ENCODE measurements around the gene SCARB1. TPM values are rescaled to one million over a fixed set of nuclear protein-coding genes. Genes with fewer than 3 reads are reported as not detected.

The SCARB1 gene
- total and polyA plus RNA-seq, 4 experiments from 2014 or later: 1.5 to 2.6 (median 1.9) TPM

DNA sequence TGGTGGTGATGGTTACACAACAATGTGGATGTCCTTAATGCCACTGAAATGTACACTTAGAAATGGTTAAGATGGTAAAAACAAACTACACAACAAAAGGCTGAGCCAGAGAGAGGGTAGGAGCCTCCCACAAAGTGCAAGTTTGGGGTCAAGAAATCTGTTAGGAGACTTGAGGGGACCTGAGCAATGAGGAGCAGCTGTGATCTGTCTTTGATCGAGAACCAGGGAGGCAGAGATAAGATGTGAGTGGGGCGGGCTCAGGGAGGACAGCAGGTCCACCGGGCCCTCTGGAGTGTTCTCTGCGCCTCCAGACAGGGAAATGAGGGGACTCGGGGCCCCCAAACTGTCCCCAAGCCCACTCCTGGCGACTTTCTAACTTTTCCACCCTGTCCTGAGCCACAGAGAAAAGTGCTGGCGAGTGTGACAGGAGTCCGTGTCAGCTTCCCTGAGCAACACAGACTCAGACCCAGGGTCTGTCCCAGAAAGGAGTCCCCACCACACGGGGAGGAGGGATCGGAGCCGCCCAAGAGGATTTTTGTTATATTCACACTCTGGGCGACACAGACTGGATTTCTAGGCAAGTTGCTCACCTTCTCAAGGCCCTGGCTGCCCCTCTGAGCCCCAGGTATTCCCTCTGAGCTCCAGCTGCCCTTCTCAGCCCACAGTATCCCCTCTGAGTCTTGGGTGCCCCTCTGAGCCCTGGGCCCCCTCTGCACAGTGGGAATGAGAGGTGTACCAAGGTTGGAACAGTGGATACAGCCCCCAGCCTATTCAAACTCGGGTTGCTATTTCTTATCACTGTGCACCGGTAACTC is 11.5 kb upstream of the SCARB1 start:
- CTCF ChIA-PET (ENCODE audit: partially characterized antibody): no interaction called here
- H3K27ac Mint-ChIP-seq: no peak overlapping the region

DNA sequence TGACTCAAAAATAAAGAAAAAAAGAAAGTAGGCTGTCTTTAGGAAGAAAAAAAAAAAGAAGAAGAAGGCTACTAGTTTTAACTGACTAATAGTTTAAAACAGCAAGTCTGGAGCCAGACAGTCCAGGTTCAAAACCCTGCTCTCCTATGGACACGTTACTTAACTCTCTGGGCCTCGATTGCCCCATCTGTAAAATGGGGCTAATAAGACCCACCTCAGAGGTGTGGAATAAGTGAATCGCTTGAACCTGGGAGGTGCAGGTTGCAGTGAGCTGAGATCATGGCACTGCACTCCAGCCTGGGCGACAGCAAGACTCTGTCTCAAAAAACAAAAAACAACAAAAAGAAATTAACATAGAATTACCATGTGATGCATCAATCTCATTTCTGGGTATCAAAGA is 10.5 kb upstream of the SCARB1 start:
- no peak for DNase-seq
- no peaks in the 10 kb centered on the region for H3K36me3 Mint-ChIP-seq
- no peaks in the 10 kb centered on the region for H3K9me3 Mint-ChIP-seq
- peaks cover 0 to 7% of the 10 kb centered on the region in 2 donors for H3K27me3 Mint-ChIP-seq
- no peaks in the 10 kb centered on the region for H3K4me1 ChIP-seq (ENCODE audit: insufficient read depth, low read length)
- H3K9me3 ChIP-seq (ENCODE audit: control insufficient read depth in 1 of 2, low read length in 2 of 2): no peaks in the 10 kb centered on the region
- no peak overlapping the region for H3K4me3 ChIP-seq (ENCODE audit: low read length in 2 of 2)
- no peak overlapping the region for H3K4me3 Mint-ChIP-seq
- ChIA-PET CTCF (ENCODE audit: partially characterized antibody) (no interaction called here), POLR2A (ENCODE audit: partially characterized antibody) (no interaction called here)
- peaks cover 0 to 4% (median 0%) of the 10 kb centered on the region in 4 donors for H3K4me1 Mint-ChIP-seq
- intact Hi-C loops (cut with micrococcal nuclease): no loop called here
- H3K27ac Mint-ChIP-seq: no peak overlapping the region
- no peaks in the 10 kb centered on the region for H3K27me3 ChIP-seq (ENCODE audit: insufficient read depth, low read length)
- H3K27ac ChIP-seq (ENCODE audit: low read depth, low read length): no peak overlapping the region
- no peaks in the 10 kb centered on the region for H3K36me3 ChIP-seq (ENCODE audit: insufficient read depth, low read length)

More for the DNA sequence above, 11.5 kb upstream of the SCARB1 start:
- H3K27me3 Mint-ChIP-seq: peaks cover 0 to 5% of the 10 kb centered on the region in 2 donors
- intact Hi-C loops (cut with micrococcal nuclease): no loop called here
- no peak overlapping the region for H3K4me3 ChIP-seq (ENCODE audit: low read length in 2 of 2)
- H3K27ac ChIP-seq (ENCODE audit: low read depth, low read length): no peak overlapping the region
- peaks cover 0 to 4% (median 0%) of the 10 kb centered on the region in 4 donors for H3K4me1 Mint-ChIP-seq
- no peaks in the 10 kb centered on the region for H3K9me3 ChIP-seq (ENCODE audit: control insufficient read depth in 1 of 2, low read length in 2 of 2)
- POLR2A ChIA-PET (ENCODE audit: partially characterized antibody): no interaction called here
- no peaks in the 10 kb centered on the region for H3K36me3 ChIP-seq (ENCODE audit: insufficient read depth, low read length)
- no peak for DNase-seq
- H3K36me3 Mint-ChIP-seq: no peaks in the 10 kb centered on the region
- no peaks in the 10 kb centered on the region for H3K27me3 ChIP-seq (ENCODE audit: insufficient read depth, low read length)
- H3K4me3 Mint-ChIP-seq: no peak overlapping the region
- no peaks in the 10 kb centered on the region for H3K9me3 Mint-ChIP-seq
- H3K4me1 ChIP-seq (ENCODE audit: insufficient read depth, low read length): no peaks in the 10 kb centered on the region

DNA sequence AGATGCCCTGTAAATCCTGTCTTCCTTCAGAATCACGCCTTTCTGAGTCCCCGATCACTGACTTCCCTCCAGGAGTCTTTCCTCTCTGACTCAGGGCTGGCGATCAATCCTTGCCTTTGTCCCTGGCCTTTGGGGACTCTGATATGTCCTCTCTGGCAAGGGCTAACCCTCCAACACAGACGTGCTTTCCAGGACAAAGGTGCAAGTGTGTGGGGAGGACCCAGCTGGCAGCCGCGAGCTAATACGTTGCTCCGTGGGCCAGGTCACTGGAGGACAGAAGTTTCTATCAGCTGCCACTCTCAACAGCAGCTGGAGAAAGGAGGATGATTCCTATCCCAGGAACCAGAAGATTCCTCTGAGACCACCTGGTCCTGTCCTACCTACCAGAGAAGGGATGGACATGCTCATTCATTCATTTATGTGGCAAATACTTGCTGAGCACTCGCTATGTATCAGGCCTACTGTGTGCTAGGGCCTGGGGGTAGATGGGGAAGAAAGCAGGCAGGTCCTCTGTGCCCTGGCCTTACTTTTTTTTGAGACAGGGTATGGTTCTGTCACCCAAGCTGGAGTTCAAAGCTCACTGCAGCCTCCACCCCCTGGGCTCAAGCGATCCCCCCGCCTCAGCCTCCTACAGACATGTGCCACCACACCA is 8.5 kb upstream of the SCARB1 start:
- Mint-ChIP-seq H3K4me3 (no peak overlapping the region), H3K9me3 (no peaks in the 10 kb centered on the region), H3K36me3 (no peaks in the 10 kb centered on the region), H3K4me1 (no peaks in the 10 kb centered on the region), H3K27ac (no peak overlapping the region), H3K27me3 (peaks cover 0 to 8% of the 10 kb centered on the region in 2 donors)
- Histone ChIP-seq H3K4me3 (ENCODE audit: low read length in 2 of 2) (no peak overlapping the region), H3K4me1 (ENCODE audit: insufficient read depth, low read length) (no peaks in the 10 kb centered on the region), H3K36me3 (ENCODE audit: insufficient read depth, low read length) (no peaks in the 10 kb centered on the region), H3K9me3 (ENCODE audit: control insufficient read depth in 1 of 2, low read length in 2 of 2) (no peaks in the 10 kb centered on the region), H3K27me3 (ENCODE audit: insufficient read depth, low read length) (no peaks in the 10 kb centered on the region), H3K27ac (ENCODE audit: low read depth, low read length) (no peak overlapping the region)
- intact Hi-C loops (cut with micrococcal nuclease): no loop called here
- no peak for DNase-seq
- POLR2A ChIA-PET (ENCODE audit: partially characterized antibody): no interaction called here
- CTCF ChIA-PET (ENCODE audit: partially characterized antibody): no interaction called here

DNA sequence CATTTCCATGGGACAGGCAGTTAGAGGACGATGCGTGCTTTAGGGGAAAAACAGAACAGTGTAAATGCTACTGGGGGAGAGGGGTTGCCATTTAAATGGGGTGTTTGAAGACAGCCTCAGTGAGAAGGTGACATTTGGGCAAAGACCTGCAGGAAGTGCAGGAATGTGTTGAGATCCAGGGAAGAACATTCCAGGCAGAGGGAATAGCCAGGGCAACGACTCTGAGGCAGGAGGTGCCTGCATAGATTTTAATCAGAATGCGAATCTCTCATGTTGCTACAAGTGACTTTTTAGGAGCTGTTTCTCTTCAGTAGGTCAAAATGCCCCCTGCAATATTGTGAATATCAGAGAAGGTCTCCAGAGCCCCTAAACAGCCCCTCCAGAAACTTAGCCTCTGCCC is 7.6 kb upstream of the SCARB1 start:
- no peak for DNase-seq
- no peaks in the 10 kb centered on the region for H3K9me3 ChIP-seq (ENCODE audit: control insufficient read depth in 1 of 2, low read length in 2 of 2)
- no peaks in the 10 kb centered on the region for H3K9me3 Mint-ChIP-seq
- peaks cover 1 to 8% of the 10 kb centered on the region in 2 donors for H3K27me3 Mint-ChIP-seq
- H3K27me3 ChIP-seq (ENCODE audit: insufficient read depth, low read length): no peaks in the 10 kb centered on the region
- POLR2A ChIA-PET (ENCODE audit: partially characterized antibody): no interaction called here
- intact Hi-C loops (cut with micrococcal nuclease): no loop called here
- CTCF ChIA-PET (ENCODE audit: partially characterized antibody): no interaction called here
- H3K36me3 Mint-ChIP-seq: no peaks in the 10 kb centered on the region
- no peak overlapping the region for H3K4me3 ChIP-seq (ENCODE audit: low read length in 2 of 2)
- H3K4me1 ChIP-seq (ENCODE audit: insufficient read depth, low read length): no peaks in the 10 kb centered on the region
- H3K27ac ChIP-seq (ENCODE audit: low read depth, low read length): no peak overlapping the region
- no peaks in the 10 kb centered on the region for H3K36me3 ChIP-seq (ENCODE audit: insufficient read depth, low read length)
- H3K27ac Mint-ChIP-seq: peak overlapping the region in 1 of 7 donors; percentile 29
- H3K4me1 Mint-ChIP-seq: no peaks in the 10 kb centered on the region
- H3K4me3 Mint-ChIP-seq: no peak overlapping the region

GRCh38 chr12:124870515-124870914 is 6.9 kb upstream of the SCARB1 start:
- Histone ChIP-seq H3K27me3 (ENCODE audit: insufficient read depth, low read length) (no peaks in the 10 kb centered on the region), H3K4me1 (ENCODE audit: insufficient read depth, low read length) (no peaks in the 10 kb centered on the region), H3K9me3 (ENCODE audit: control insufficient read depth in 1 of 2, low read length in 2 of 2) (no peaks in the 10 kb centered on the region), H3K27ac (ENCODE audit: low read depth, low read length) (no peak overlapping the region), H3K36me3 (ENCODE audit: insufficient read depth, low read length) (no peaks in the 10 kb centered on the region), H3K4me3 (ENCODE audit: low read length in 2 of 2) (no peak overlapping the region)
- no peaks in the 10 kb centered on the region for H3K9me3 Mint-ChIP-seq
- ChIA-PET POLR2A (ENCODE audit: partially characterized antibody) (no interaction called here), CTCF (ENCODE audit: partially characterized antibody) (interaction anchor here (1.0 kb wide), 1 partner anchor 70 kb away, joined by 3 read pairs; no protein-coding TSS in a partner anchor)
- no peak for DNase-seq
- no peaks in the 10 kb centered on the region for H3K4me1 Mint-ChIP-seq
- H3K36me3 Mint-ChIP-seq: no peaks in the 10 kb centered on the region
- no peak overlapping the region for H3K4me3 Mint-ChIP-seq
- intact Hi-C loops (cut with micrococcal nuclease): no loop called here
- H3K27ac Mint-ChIP-seq: no peak overlapping the region
- H3K27me3 Mint-ChIP-seq: peaks cover 1 to 8% of the 10 kb centered on the region in 2 donors

DNA sequence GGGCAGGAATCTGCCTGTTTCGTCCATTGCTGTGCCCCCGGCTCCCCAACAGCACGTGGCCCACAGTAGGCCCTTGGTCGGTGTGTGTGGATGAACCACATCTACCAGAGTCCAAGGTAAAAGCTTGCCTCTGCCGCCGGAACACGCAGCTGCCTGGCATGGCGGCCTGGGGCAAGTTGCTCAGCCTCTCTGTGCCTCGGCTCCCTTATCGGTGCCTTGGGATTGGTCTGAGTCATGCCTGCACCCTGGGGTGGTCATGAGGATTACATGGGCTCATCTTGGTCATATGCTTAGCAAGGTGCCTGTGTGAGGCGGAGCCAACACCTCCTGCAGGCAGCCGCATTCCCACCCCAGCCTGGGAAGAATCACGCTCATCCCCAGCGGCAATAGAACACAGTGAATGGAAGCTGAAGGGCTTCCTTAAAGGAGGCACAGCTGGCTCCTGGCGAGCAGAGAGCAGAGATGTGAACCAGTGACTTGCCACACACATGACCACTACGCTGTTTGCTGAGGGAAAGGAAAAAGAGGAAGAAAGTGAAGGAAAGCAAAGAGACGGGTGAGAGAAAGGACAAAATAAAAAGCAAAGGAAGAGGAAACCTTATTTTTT is 5.5 kb upstream of the SCARB1 start:
- H3K4me3 ChIP-seq (ENCODE audit: low read length in 2 of 2): no peak overlapping the region
- POLR2A ChIA-PET (ENCODE audit: partially characterized antibody): no interaction called here
- H3K27ac ChIP-seq (ENCODE audit: low read depth, low read length): no peak overlapping the region
- Mint-ChIP-seq H3K4me3 (peak overlapping the region in 1 of 8 donors; percentile 43), H3K27me3 (peaks cover 1 to 8% of the 10 kb centered on the region in 2 donors), H3K4me1 (peaks cover 0 to 5% (median 1%) of the 10 kb centered on the region in 4 donors), H3K36me3 (no peaks in the 10 kb centered on the region), H3K27ac (no peak overlapping the region), H3K9me3 (no peaks in the 10 kb centered on the region)
- H3K4me1 ChIP-seq (ENCODE audit: insufficient read depth, low read length): peaks cover 2% of the 10 kb centered on the region
- no peak for DNase-seq
- CTCF ChIA-PET (ENCODE audit: partially characterized antibody): no interaction called here
- intact Hi-C loops (cut with micrococcal nuclease): no loop called here
- no peaks in the 10 kb centered on the region for H3K9me3 ChIP-seq (ENCODE audit: control insufficient read depth in 1 of 2, low read length in 2 of 2)
- H3K36me3 ChIP-seq (ENCODE audit: insufficient read depth, low read length): no peaks in the 10 kb centered on the region
- H3K27me3 ChIP-seq (ENCODE audit: insufficient read depth, low read length): no peaks in the 10 kb centered on the region

GRCh38 chr12:124868252-124869058 is 4.8 kb upstream of the SCARB1 start:
- intact Hi-C loops (cut with micrococcal nuclease): no loop called here

More at GRCh38 chr12:124868252-124869058, 4.8 kb upstream of the SCARB1 start:
- H3K4me1 ChIP-seq (ENCODE audit: insufficient read depth, low read length): peaks cover 5% of the 10 kb centered on the region
- Mint-ChIP-seq H3K27ac (no peak overlapping the region), H3K27me3 (peaks cover 1 to 8% of the 10 kb centered on the region in 2 donors), H3K4me1 (peaks cover 0 to 8% (median 5%) of the 10 kb centered on the region in 4 donors), H3K9me3 (no peaks in the 10 kb centered on the region), H3K4me3 (no peak overlapping the region), H3K36me3 (no peaks in the 10 kb centered on the region)
- no peak overlapping the region for H3K4me3 ChIP-seq (ENCODE audit: low read length in 2 of 2)
- H3K27ac ChIP-seq (ENCODE audit: low read depth, low read length): no peak overlapping the region
- DNase-seq: no peak
- no peaks in the 10 kb centered on the region for H3K27me3 ChIP-seq (ENCODE audit: insufficient read depth, low read length)
- no peaks in the 10 kb centered on the region for H3K36me3 ChIP-seq (ENCODE audit: insufficient read depth, low read length)
- ChIA-PET POLR2A (ENCODE audit: partially characterized antibody) (no interaction called here), CTCF (ENCODE audit: partially characterized antibody) (no interaction called here)
- H3K9me3 ChIP-seq (ENCODE audit: control insufficient read depth in 1 of 2, low read length in 2 of 2): no peaks in the 10 kb centered on the region

Measured in CD4-positive, alpha-beta memory T cell (primary cell).